Measurements from ENCODE around the gene ZNF619.
"Not testable (repeated sequence)": the region's sequence is repeated elsewhere in the genome, so short reads cannot be mapped to it uniquely, and the experiment has no call there.

The ZNF619 gene

DNA sequence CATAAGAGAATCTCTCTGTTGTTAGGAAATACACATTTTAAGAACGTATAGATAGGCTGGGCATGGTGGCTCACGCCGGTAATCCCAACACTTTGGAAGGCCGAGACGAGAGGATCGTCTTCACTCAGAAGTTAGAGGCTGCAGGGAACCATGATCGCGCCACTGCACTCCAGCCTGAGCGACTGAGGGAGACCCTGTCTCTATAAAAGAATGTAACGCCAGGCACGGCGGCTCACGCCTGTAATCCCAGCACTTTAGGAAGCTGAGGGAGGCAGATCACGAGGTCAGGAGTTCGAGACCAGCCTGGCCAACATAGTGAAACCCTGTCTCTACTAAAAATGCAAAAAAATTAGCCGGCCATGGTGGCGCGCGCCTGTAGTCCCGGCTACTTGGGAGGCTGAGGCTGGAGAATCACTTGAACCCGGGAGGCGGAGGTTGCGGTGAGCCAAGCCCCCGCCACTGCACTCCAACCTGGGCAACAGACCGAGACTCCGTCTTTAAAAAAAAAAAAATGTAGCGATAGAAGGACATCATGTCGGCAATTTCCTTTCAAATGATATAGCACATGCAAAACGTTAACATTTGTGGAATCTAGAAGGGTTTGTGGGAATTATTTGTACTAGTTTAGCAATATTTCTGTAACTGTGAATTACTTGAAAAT lies 20.5 kb upstream of the ZNF619 start:
- TF ChIP-seq, protein P1, sequence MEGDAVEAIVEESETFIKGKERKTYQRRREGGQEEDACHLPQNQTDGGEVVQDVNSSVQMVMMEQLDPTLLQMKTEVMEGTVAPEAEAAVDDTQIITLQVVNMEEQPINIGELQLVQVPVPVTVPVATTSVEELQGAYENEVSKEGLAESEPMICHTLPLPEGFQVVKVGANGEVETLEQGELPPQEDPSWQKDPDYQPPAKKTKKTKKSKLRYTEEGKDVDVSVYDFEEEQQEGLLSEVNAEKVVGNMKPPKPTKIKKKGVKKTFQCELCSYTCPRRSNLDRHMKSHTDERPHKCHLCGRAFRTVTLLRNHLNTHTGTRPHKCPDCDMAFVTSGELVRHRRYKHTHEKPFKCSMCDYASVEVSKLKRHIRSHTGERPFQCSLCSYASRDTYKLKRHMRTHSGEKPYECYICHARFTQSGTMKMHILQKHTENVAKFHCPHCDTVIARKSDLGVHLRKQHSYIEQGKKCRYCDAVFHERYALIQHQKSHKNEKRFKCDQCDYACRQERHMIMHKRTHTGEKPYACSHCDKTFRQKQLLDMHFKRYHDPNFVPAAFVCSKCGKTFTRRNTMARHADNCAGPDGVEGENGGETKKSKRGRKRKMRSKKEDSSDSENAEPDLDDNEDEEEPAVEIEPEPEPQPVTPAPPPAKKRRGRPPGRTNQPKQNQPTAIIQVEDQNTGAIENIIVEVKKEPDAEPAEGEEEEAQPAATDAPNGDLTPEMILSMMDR (conservative IDR thresholded peaks at IDR 0.05; ENCODE audit: low read depth): no peak
- DNase-seq (ENCODE audit: low spot score): no peak
- POLR2A ChIA-PET (ENCODE audit: low non-redundant PET): interaction anchor here (1.1 kb wide), 1 partner anchor 68 kb away, joined by 3 read pairs; the partner anchor contains the start of gene ZNF621
- H3K27ac ChIP-seq: peak overlapping the region; percentile 68
- CTCF ChIA-PET: no interaction called here

- peak; percentile 88 for DNase-seq (ENCODE audit: low spot score)
- CTCF ChIA-PET: no interaction called here
- POLR2A ChIA-PET (ENCODE audit: low non-redundant PET): interaction anchor here (1.1 kb wide), 1 partner anchor 67 kb away, joined by 3 read pairs; the partner anchor contains the start of gene ZNF621
Observed at GRCh38 chr3:40456940-40457823, 19.7 kb upstream of the ZNF619 start, which contains the start of gene RPL14. RPL14 (plus strand) TSS chr3:40457339; CDS start chr3:40457472, 133 bp downstream.

DNA sequence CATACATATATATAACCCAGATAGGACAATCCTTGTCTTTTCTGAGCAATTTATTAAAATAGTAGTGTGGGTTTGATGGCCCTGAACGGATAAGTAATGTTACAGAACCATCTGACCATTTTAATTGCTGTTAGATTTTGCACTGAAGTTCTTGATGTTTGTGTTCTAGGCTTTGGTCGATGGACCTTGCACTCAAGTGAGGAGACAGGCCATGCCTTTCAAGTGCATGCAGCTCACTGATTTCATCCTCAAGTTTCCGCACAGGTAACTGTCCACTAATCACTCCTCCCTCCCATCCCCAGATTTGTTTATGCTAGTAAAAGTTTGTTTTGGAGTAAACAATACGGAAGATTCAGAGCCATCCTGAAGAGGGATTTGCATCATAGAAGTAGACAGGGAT lies 18.4 kb upstream of the ZNF619 start:
- H3K27ac ChIP-seq: no peak overlapping the region

More at GRCh38 chr3:40456940-40457823, 19.7 kb upstream of the ZNF619 start, which contains the start of gene RPL14:
- TF ChIP-seq, protein P1 (conservative IDR thresholded peaks at IDR 0.05; ENCODE audit: low read depth): no peak
- peak within 1 kb of the TSS; percentile 68 for H3K27ac ChIP-seq

DNA sequence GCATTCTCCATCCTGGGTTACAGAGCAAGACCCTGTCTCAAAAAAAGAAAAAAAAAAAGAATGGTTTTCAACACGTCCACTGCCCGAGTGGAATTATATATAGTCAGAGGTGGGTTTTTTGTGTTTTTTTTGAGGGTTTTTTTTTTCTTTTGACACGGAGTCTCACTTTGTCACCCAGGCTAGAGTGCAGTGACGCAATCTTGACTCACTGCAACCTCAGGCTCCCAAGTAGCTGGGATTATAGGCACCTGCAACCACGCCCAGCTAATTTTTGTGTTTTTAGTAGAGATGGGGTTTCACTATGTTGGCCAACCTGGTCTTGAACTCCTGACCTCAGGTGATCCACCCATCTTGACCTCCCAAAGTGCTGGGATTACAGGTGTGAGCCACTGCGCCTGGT lies 16.4 kb upstream of the ZNF619 start:
- CTCF ChIA-PET; POLR2A ChIA-PET (ENCODE audit: low non-redundant PET); DNase-seq (ENCODE audit: low spot score): not testable (repeated sequence)
- peak overlapping the region; percentile 40; the same call in 1 of the 2 replicates for H3K27ac ChIP-seq

More for the DNA sequence above, 18.4 kb upstream of the ZNF619 start:
- ChIA-PET POLR2A (ENCODE audit: low non-redundant PET) (no interaction called here), CTCF (no interaction called here)
- TF ChIP-seq, protein P1 (conservative IDR thresholded peaks at IDR 0.05; ENCODE audit: low read depth): no peak
- DNase-seq (ENCODE audit: low spot score): no peak

- POLR2A ChIA-PET (ENCODE audit: low non-redundant PET): no interaction called here
- CTCF ChIA-PET: no interaction called here
- no peak overlapping the region; the same call in 1 of the 2 replicates for H3K27ac ChIP-seq
- no peak for DNase-seq (ENCODE audit: low spot score)
- TF ChIP-seq, protein P1 (conservative IDR thresholded peaks at IDR 0.05; ENCODE audit: low read depth): no peak
Observed at GRCh38 chr3:40461161-40461560, 15.8 kb upstream of the ZNF619 start.

GRCh38 chr3:40462838-40463237 lies 14.1 kb upstream of the ZNF619 start:
- peak overlapping the region; percentile 21; the same call in 1 of the 2 replicates for H3K27ac ChIP-seq
- POLR2A ChIA-PET (ENCODE audit: low non-redundant PET); DNase-seq (ENCODE audit: low spot score): not testable (repeated sequence)
- CTCF ChIA-PET: interaction anchor here (0.6 kb wide), 1 partner anchor 43 kb away, joined by 3 read pairs; the partner anchor contains the start of gene ZNF620

DNA sequence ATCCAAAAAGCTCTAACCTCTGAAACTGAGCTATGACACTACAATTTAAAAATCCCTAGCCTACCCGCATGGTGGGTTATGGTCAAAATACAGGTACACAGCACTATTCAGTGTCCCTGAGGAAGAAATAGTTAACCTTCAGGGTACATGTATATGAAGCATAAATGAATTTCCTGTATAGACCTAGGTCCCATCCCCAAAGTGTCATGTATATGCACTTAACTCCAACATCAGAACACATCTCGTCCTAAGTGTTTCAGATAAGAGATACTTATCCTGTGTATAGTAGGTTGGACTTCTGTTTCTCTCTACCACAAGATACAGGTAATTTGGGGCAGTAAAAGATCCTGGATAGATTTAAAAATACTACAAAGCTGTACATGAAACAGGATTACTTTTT lies 13.3 kb upstream of the ZNF619 start:
- ChIA-PET POLR2A (ENCODE audit: low non-redundant PET) (no interaction called here), CTCF (interaction anchor here (0.6 kb wide), 1 partner anchor 148 kb away, joined by 3 read pairs; no protein-coding TSS in a partner anchor)
- no peak for DNase-seq (ENCODE audit: low spot score)
- TF ChIP-seq, protein P1 (conservative IDR thresholded peaks at IDR 0.05; ENCODE audit: low read depth): no peak
- peak overlapping the region; percentile 21; the same call in 1 of the 2 replicates for H3K27ac ChIP-seq

All from RWPE1 (cell line).